ENCODE results near the gene ENOPH1.
"Not testable (repeated sequence)": the region's sequence is repeated elsewhere in the genome, so short reads cannot be mapped to it uniquely, and the experiment has no call there.

The ENOPH1 gene

GRCh38 chr4:82473080-82473479 lies 42.7 kb downstream of the ENOPH1 start:
- ATAC-seq: peak; percentile 9
- not testable (repeated sequence) for DNase-seq

- ATAC-seq (no peak), DNase-seq (no peak)
Measured at GRCh38 chr4:82473621-82474164, 43.3 kb downstream of the ENOPH1 start.

GRCh38 chr4:82475931-82476330 lies 45.5 kb downstream of the ENOPH1 start:
- not testable (repeated sequence) for ATAC-seq, DNase-seq

- DNase-seq, ATAC-seq: not testable (repeated sequence)
Measured at GRCh38 chr4:82477469-82477868, 47.1 kb downstream of the ENOPH1 start.

- DNase-seq (no peak), ATAC-seq (no peak)
Measured at GRCh38 chr4:82479562-82479961, 49.2 kb downstream of the ENOPH1 start.

- DNase-seq: no peak
- no peak for ATAC-seq
Measured at GRCh38 chr4:82480771-82481505, 50.5 kb downstream of the ENOPH1 start.

GRCh38 chr4:82481506-82481840 lies 51.1 kb downstream of the ENOPH1 start:
- DNase-seq (no peak), ATAC-seq (no peak)

GRCh38 chr4:82482387-82482786 lies 52.0 kb downstream of the ENOPH1 start:
- DNase-seq: no peak
- no peak for ATAC-seq

GRCh38 chr4:82484996-82485783 lies 54.8 kb downstream of the ENOPH1 start:
- ATAC-seq (no peak), DNase-seq (no peak)

- no peak for DNase-seq
- no peak for ATAC-seq
Measured at GRCh38 chr4:82489076-82489475, 58.7 kb downstream of the ENOPH1 start.

- ATAC-seq: no peak
Measured at GRCh38 chr4:82489987-82490386, 59.6 kb downstream of the ENOPH1 start.

GRCh38 chr4:82491251-82491960 lies 61.0 kb downstream of the ENOPH1 start:
- DNase-seq (no peak), ATAC-seq (no peak)

More at GRCh38 chr4:82489987-82490386, 59.6 kb downstream of the ENOPH1 start:
- no peak for DNase-seq

- ATAC-seq: no peak
- no peak for DNase-seq
Measured at GRCh38 chr4:82493721-82494425, 63.5 kb downstream of the ENOPH1 start.

GRCh38 chr4:82495666-82496065 lies 65.3 kb downstream of the ENOPH1 start:
- DNase-seq (no peak), ATAC-seq (no peak)

- DNase-seq (no peak), ATAC-seq (no peak)
Measured at GRCh38 chr4:82496349-82496748, 66.0 kb downstream of the ENOPH1 start.

GRCh38 chr4:82499738-82500434 lies 69.5 kb downstream of the ENOPH1 start:
- ATAC-seq (no peak), DNase-seq (no peak)

- DNase-seq (no peak), ATAC-seq (no peak)
Measured at GRCh38 chr4:82500435-82501153, 70.2 kb downstream of the ENOPH1 start.

GRCh38 chr4:82501154-82501442 lies 70.7 kb downstream of the ENOPH1 start:
- ATAC-seq (no peak), DNase-seq (no peak)

- ATAC-seq (no peak), DNase-seq (no peak)
Measured at GRCh38 chr4:82508011-82508410, 77.6 kb downstream of the ENOPH1 start.

GRCh38 chr4:82508806-82509428 lies 78.5 kb downstream of the ENOPH1 start:
- no peak for DNase-seq
- ATAC-seq: no peak
